LNCaP clone FGC (cell line): ENCODE results near the gene SERINC5.

ENCODE experiments used
- DNase-seq: peaks from one replicate; pipeline ENCODE4 v3.0.0-alpha.2; 2011; ENCODE audit warnings: low read depth
- H3K4me3 ChIP-seq: 2 replicates; pipeline ENCODE4 v1.5.1; 2011; ENCODE audit warnings: mild to moderate bottlenecking, low read depth, low read length, control low read depth
- CTCF ChIP-seq: IDR thresholded peaks from 2 replicates; pipeline ENCODE4 v1.5.1; 2012; ENCODE audit warnings: mild to moderate bottlenecking; ENCODE audit not compliant: control insufficient read depth, insufficient read depth; ENCODE audit errors: extremely low read depth

Gene SERINC5

GRCh38 chr5:80082731-80083100, 173.1 kb downstream of the SERINC5 start:
- H3K4me3 ChIP-seq: peak overlapping the region; percentile 51
- TF ChIP-seq CTCF: peak; percentile 83
- peak; percentile 46 for DNase-seq

- H3K4me3 ChIP-seq: no peak overlapping the region
- DNase-seq: no peak
- no peak for TF ChIP-seq CTCF
These were observed 173.6 kb downstream of the SERINC5 start for GRCh38 chr5:80082281-80082680.

- H3K4me3 ChIP-seq: no peak overlapping the region
- no peak for DNase-seq
- no peak for TF ChIP-seq CTCF
These were observed 176.9 kb downstream of the SERINC5 start for GRCh38 chr5:80078921-80079320.

GRCh38 chr5:80077051-80077714, 178.7 kb downstream of the SERINC5 start:
- no peak for TF ChIP-seq CTCF
- DNase-seq: no peak
- H3K4me3 ChIP-seq: no peak overlapping the region

- TF ChIP-seq CTCF: no peak
- H3K4me3 ChIP-seq: no peak overlapping the region
- no peak for DNase-seq
These were observed 179.5 kb downstream of the SERINC5 start for GRCh38 chr5:80076131-80077050.

GRCh38 chr5:80072103-80073073, 183.5 kb downstream of the SERINC5 start:
- no peak for DNase-seq
- TF ChIP-seq CTCF: no peak
- H3K4me3 ChIP-seq: no peak overlapping the region
